Caki2 (cell line): ENCODE data around the gene CTIF. TPM values are rescaled to one million over a fixed set of nuclear protein-coding genes. Genes with fewer than 3 reads are reported as not detected.
"Not testable (repeated sequence)": the region's sequence is repeated elsewhere in the genome, so short reads cannot be mapped to it uniquely, and the experiment has no call there.

Experiments
- DNase-seq: peaks from one replicate; pipeline ENCODE4 v3.0.0-alpha.2; 2015; ENCODE audit warnings: low read depth
- in situ Hi-C: cut with HindIII; loops from 2 replicates; pipeline ENCODE4 v1.10.0; 2016; ENCODE audit warnings: low sequenced_read_pairs, low pct_unique_long_range_greater_than_20kb, mixed read lengths
- total RNA-seq: library from RNA; depleted of rRNA; stranded (reverse); fragments of >200 nt; shearing (Covaris generic); gene quantifications from 2 replicates; pipeline ENCODE4 v1.2.3, GENCODE V29; 2014; ENCODE audit warnings: low replicate concordance; rRNA removed

The CTIF gene
- 0.49 and 3.7 TPM in 2 replicates for total RNA-seq

DNA sequence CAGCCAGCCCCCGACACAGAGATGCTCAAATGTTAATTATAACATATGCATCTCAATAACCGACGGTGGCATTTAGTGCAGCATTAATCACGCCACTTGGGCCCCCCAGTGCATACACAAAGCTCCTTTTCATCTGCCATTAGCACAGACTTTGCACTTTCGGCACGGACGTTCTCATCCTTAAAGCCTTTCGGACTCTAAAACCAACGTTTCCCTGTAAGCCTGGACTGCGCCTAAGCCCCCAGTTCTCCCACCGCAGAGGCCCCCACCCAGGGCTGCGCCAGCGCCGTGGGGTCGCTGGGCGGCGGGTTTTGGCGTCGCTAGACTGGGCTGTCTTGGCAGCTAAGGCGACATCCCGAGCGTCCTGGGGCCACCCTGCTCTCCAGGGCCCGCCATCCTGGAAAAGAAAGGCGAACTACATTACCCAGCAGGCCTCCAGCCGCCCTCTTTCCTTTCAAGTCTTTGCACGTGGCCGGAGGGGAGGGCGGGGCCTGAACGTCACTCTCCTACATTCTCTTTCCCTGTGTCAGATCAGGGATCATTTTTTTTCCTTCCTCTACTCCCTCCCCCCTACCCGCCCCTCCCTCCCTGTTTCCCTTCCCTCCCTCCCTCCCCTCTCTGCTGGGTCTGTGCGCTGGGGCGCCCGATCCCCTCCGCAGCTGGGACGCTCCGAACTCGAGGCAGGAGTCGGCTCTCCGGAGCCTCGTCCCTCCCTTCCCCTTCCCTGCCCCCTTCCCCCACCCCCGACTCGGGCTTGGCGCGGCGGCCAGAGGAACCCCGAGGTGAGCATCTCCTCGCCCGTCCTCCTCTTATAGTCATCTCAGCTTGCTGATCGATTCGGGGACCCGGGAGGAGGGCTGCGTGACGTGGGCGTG, at the start of gene CTIF:
Gene CTIF (plus strand): TSS at position 501 of the 875 bp plus-strand sequence. CDS start 80,535 bp downstream, outside the sequence.
- peak; percentile 87 for DNase-seq
- in situ Hi-C loops = no loop called here

DNA sequence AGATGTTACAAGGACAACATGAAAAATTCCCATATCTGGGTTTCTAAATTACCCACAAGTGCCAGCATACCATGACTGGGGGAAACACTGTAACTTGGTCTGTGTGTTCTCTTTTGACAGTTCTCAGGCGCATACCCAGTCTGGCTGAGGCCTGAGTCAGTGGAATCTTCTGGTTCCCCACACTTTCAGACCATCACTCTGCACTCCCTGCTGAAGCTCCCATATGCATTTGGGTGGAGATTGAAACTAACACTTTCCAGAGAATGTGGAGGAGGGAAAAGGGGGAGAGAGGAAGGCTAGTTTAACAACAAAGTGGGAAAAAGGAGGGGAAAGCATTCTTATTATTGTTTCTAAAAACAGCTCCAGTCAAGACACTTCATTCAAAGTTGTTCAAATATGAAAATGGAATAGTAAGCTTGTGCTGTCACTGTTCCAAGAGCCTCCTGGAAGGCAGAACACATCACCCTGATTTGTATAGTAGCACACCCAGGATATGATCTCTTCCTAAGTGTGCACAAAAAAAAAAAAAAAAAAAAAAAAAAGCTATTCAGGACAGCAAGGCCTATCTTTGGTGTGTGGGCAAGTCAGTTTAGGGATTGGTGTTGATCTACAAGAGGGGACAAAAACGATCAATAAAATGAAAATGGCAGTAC, 48.1 kb upstream of the CTIF start:
- in situ Hi-C loops = no loop called here
- DNase-seq = no peak

- in situ Hi-C loops = no loop called here
These were observed 46.0 kb upstream of the CTIF start for GRCh38 chr18:48492880-48493279.

DNA sequence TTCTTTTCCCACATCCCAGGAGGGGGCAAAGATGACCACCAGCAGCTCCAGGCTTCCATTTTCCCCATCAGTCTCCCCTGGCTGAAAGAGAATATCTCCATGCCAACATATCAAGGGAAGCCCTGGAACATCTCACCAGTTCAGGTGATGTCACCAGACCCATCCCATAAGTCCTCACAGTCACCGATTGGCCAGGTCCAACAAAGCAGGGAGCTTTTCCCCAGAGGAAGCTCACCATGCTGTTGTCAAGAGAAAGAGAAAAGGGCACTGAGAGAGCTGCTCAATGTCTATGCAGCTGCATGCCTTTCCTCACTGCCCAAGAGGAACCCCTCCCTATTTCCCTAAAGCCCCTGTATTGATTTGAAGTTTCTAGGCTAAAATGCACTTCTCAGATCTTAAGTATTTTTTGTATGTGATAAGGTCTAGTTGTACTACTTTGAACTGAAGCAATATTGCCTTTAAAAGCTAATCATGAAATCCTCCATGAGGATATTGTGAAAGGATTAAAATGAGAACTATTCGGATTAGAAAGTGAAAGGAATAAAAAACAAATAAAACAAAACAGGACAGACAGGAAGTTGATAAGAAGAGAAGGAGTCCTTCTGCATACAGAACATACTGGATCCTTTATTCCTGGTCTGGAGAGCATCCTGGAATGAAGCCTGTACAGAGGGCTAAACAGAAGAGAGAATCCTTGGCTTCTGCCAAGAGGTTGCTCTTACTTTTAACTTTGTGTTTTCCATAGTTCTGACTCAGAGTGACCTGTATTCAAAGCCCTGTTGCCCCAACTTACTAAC, 45.2 kb upstream of the CTIF start:
- DNase-seq = no peak
- in situ Hi-C loops = no loop called here

More at GRCh38 chr18:48492880-48493279, 46.0 kb upstream of the CTIF start:
- DNase-seq = no peak

DNA sequence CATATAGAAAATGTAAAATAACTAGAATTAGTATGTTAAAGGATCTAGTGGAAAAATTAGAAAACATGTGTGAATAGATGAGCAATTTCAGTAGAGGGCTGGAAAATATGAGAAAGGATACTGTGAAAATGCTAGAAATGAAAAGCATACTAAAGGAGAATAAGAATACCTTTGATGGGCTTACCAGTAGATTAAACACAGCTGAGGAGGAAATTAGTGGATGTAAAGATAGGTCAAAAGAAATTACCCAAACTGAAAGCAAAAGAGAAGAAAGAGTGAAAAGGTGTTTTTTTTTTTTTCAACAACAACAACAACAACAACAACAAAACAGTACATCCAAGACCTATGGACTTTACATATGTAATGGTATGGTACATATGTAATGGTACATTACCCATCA, 41.0 kb upstream of the CTIF start:
- no peak for DNase-seq
- in situ Hi-C loops = no loop called here

GRCh38 chr18:48500517-48500916, 38.3 kb upstream of the CTIF start:
- no peak for DNase-seq
- in situ Hi-C loops = no loop called here

- in situ Hi-C loops = no loop called here
- DNase-seq = no peak
These were observed 35.9 kb upstream of the CTIF start for GRCh38 chr18:48502906-48503305.

DNA sequence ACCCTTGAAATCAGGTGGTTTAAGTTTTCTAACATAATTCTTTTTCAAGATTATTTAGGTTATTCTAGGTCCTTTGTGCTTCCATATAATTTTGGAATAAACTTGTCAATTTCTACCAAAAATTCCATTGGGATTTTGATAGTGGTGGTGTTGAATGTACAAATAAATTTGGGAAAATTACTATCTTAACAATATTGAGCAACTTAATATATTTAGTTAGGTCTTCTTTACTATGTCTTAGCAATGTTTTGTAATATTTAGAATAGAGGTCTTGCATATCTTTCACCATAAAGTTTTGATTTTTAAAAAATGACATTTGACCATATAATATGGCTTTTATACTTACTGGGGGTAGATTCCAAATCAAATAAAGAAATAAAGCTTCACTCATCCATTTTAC, 34.0 kb upstream of the CTIF start:
- in situ Hi-C loops = no loop called here
- no peak for DNase-seq

DNA sequence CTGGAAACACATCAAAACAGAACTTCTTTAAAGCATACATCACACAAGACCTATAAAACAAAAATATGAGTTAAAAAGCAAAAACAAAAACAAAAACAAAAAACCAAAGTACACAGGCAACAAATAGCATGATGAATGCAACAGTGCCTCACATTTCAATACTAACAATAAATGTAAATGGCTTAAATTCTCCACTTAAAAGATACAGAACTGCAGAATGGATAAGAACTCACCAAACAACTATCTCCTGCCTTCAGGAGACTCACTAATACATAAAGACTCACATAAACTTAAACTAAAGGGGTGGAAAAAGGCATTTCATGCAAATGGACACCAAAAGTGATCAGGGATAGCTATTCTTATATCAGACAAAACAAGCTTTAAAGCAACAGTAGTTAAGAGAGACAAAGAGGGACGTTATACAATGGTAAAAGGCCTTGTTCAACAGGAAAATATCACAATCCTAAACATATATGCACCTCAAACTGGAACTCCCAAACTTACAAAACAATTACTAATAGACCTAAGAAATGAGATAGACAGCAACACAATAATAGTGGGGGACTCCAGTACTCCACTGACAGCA, 31.8 kb upstream of the CTIF start:
- in situ Hi-C loops, DNase-seq: not testable (repeated sequence)

DNA sequence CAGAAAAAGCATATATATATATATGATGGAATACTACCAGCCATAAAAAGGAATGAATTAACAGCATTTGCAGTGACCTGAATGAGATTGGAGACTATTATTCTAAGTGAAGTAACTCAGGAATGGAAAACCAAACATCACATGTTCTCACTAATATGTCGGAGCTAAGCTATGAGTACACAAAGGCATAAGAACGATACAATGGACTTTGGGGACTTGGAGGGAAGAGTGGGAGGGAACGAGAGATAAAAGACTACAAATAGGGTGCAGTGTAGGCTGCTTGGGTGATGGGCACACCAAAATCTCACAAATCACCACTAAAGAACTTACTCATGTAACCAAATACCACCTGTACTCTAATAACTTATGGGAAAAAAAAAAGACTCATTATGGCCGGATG, 26.3 kb upstream of the CTIF start:
- DNase-seq, in situ Hi-C loops: not testable (repeated sequence)

- in situ Hi-C loops = no loop called here
- no peak for DNase-seq
These were observed 24.0 kb upstream of the CTIF start for GRCh38 chr18:48514786-48515185.

- in situ Hi-C loops = no loop called here
- DNase-seq = no peak
These were observed 21.8 kb upstream of the CTIF start for GRCh38 chr18:48517048-48517447.

DNA sequence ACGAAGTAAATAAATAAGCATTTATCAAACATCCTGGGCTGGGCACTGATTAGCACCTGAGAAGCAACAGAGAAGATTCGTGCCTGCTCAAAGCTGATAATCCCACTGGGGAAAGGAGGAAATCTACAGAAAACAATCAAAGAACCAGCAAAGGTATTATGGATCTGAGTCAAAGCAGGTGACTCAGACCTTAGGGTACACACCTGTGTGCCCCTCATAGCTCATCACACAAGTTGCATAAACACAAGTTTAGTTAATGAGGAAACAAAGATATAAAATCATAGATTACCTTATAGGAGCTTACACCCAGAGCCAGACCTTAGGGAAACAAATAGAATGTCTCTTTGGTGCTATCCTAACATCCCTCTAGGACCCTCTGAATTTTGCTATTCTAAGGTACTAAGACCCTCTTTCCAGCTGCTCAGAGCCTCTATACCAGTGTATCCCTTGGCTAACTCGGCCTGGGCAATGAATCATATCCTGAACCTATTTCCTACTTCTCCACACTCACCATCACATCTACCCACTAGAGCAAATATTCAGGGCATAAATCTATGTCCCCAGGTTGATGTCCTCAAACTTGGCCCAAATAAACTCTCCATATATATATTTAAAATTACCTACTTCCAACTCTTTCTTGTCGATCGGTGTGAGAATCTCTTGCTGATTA, 19.3 kb upstream of the CTIF start:
- no peak for DNase-seq
- in situ Hi-C loops = no loop called here

DNA sequence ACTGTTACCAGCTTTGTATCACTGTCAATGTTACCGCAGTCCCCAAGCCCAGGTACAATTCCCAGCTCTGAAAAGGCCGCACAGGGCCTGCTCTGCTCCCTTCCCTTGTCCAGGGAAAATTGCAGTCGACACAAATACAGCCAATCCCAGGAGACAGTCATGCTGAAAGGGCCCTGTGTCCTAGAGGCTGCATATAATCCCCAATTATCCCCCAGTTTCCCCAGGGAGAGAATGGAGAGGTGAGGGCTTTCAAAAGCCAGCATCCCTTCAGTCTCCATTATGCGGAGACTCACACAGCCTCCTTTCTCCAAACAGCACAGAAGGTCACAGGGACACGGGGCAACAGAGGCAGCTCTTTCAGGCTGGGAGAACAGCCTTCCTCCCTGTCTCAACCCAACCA, 17.1 kb upstream of the CTIF start:
- in situ Hi-C loops = no loop called here
- no peak for DNase-seq

GRCh38 chr18:48525671-48526070, 13.2 kb upstream of the CTIF start:
- in situ Hi-C loops = no loop called here
- no peak for DNase-seq

GRCh38 chr18:48527461-48527860, 11.4 kb upstream of the CTIF start:
- no peak for DNase-seq
- in situ Hi-C loops = no loop called here

GRCh38 chr18:48528861-48529260, 10.0 kb upstream of the CTIF start:
- DNase-seq = no peak
- in situ Hi-C loops = no loop called here

DNA sequence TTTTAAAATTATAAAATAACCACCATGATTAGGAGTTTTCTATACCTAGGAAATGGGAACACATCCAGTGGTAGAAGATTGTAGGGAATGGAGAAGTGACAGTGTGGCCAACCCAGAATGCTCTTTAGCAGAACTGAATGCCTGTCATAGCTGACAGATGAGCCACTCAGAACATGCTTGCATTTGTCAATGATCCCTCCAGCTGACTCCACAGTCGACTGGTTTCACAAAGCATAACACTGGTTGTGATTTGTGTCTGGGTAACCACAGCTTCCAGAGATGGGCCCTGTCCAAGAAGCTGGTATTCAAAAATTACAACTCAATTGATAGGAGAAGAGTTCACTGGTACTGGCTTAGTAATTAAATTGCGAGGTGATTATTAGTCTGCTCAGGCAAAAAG, 9.0 kb upstream of the CTIF start:
- peak; percentile 37 for DNase-seq
- in situ Hi-C loops = no loop called here
